HEK293 (cell line): ENCODE results near the gene TMEM138.

Source experiments
- CTCF ChIA-PET: fragments of 350-600 bp; formaldehyde crosslinking; extraction: SDS; loops from one replicate; lab custom pipeline; 2021; ENCODE audit warnings: antibody characterized with exemption; lab: Yijun Ruan, JAX
- POLR2A ChIA-PET: fragments of 300-600 bp; formaldehyde crosslinking; extraction: SDS; loops from one replicate; lab custom pipeline; 2020; ENCODE audit warnings: antibody characterized with exemption, inconsistent platforms; lab: Yijun Ruan, JAX
- H3K27ac ChIP-seq: fragments of 200-500 bp; sonication (Bioruptor generic); 2 replicates; pipeline ENCODE4 v1.5.1; 2014; ENCODE audit warnings: low read depth, low read length, control low read depth, inconsistent platforms; ENCODE audit errors: extremely low read depth
- H3K36me3 ChIP-seq, 2 experiments: fragments of 200-500 bp in 1 of 2; sonication (Bioruptor generic) in 1 of 2; 1 replicate in 1 of 2; 2 replicates in 1 of 2; pipeline ENCODE4 v1.5.1; 2014 to 2017; ENCODE audit warnings: inconsistent platforms in 2 of 2, low read length in 2 of 2; ENCODE audit not compliant: control insufficient read depth in 2 of 2, insufficient read depth in 1 of 2
- H3K4me1 ChIP-seq: fragments of 200-500 bp; sonication (Bioruptor generic); 2 replicates; pipeline ENCODE4 v1.5.1; 2014; ENCODE audit warnings: mild to moderate bottlenecking, low read length, inconsistent platforms; ENCODE audit not compliant: control insufficient read depth, insufficient read depth
- H3K4me3 ChIP-seq: 2 replicates; pipeline ENCODE4 v1.5.1; 2011; ENCODE audit warnings: low read depth, mild to moderate bottlenecking, control low read depth, low read length, moderate library complexity
- H3K9me3 ChIP-seq: fragments of 200-500 bp; sonication (Bioruptor generic); 2 replicates; pipeline ENCODE4 v1.5.1; 2014; ENCODE audit warnings: low read depth, low read length, inconsistent platforms; ENCODE audit not compliant: control insufficient read depth, insufficient read depth
- KLF8 ChIP-seq: fragments of 450-650 bp; formaldehyde crosslinking; IDR thresholded peaks from 2 replicates; pipeline ENCODE4 v1.5.1; 2016; ENCODE audit warnings: missing biosample characterization, missing genetic modification characterization
- ZNF155 ChIP-seq: fragments of 450-650 bp; formaldehyde crosslinking; IDR thresholded peaks from 2 replicates; pipeline ENCODE4 v1.5.1; 2016; ENCODE audit warnings: missing biosample characterization, missing genetic modification characterization
- ZNF175 ChIP-seq: fragments of 450-650 bp; formaldehyde crosslinking; IDR thresholded peaks from 2 replicates; pipeline ENCODE4 v1.5.1; 2016; ENCODE audit warnings: missing biosample characterization, missing genetic modification characterization
- ZNF211 ChIP-seq: fragments of 450-650 bp; formaldehyde crosslinking; IDR thresholded peaks from 2 replicates; pipeline ENCODE4 v1.5.1; 2016; ENCODE audit warnings: low read depth, missing biosample characterization, missing genetic modification characterization
- ZNF214 ChIP-seq: fragments of 450-650 bp; formaldehyde crosslinking; IDR thresholded peaks from 2 replicates; pipeline ENCODE4 v1.5.1; 2017; ENCODE audit warnings: missing biosample characterization, mild to moderate bottlenecking, missing genetic modification characterization, borderline replicate concordance
- ZNF23 ChIP-seq: fragments of 450-650 bp; formaldehyde crosslinking; IDR thresholded peaks from 2 replicates; pipeline ENCODE4 v1.5.1; 2016; ENCODE audit warnings: missing biosample characterization, missing genetic modification characterization, borderline replicate concordance
- ZNF239 ChIP-seq: fragments of 450-650 bp; formaldehyde crosslinking; IDR thresholded peaks from 2 replicates; pipeline ENCODE4 v1.5.1; 2016; ENCODE audit warnings: missing biosample characterization, missing genetic modification characterization
- ZNF324 ChIP-seq: fragments of 450-650 bp; formaldehyde crosslinking; IDR thresholded peaks from 2 replicates; pipeline ENCODE4 v1.5.1; 2016; ENCODE audit warnings: missing biosample characterization, missing genetic modification characterization
- ZNF391 ChIP-seq: fragments of 450-650 bp; formaldehyde crosslinking; IDR thresholded peaks from 2 replicates; pipeline ENCODE4 v1.5.1; 2016; ENCODE audit warnings: low read depth, missing biosample characterization, missing genetic modification characterization, borderline replicate concordance
- ZNF433 ChIP-seq: fragments of 450-650 bp; formaldehyde crosslinking; IDR thresholded peaks from 2 replicates; pipeline ENCODE4 v1.5.1; 2016; ENCODE audit warnings: missing biosample characterization, missing genetic modification characterization, low read depth
- ZNF596 ChIP-seq: fragments of 450-650 bp; IDR thresholded peaks from 2 replicates; pipeline ENCODE4 v1.5.0; 2018; ENCODE audit warnings: missing biosample characterization, mild to moderate bottlenecking, missing genetic modification characterization, moderate library complexity
- ZNF660 ChIP-seq: fragments of 450-650 bp; IDR thresholded peaks from 2 replicates; pipeline ENCODE4 v1.5.1; 2018; ENCODE audit warnings: missing biosample characterization, mild to moderate bottlenecking, missing genetic modification characterization
- ZNF785 ChIP-seq: fragments of 450-650 bp; formaldehyde crosslinking; IDR thresholded peaks from 2 replicates; pipeline ENCODE4 v1.5.1; 2016; ENCODE audit warnings: missing biosample characterization, missing genetic modification characterization
- TF ChIP-seq, protein P1 (sequence below): fragments of 450-650 bp; formaldehyde crosslinking; IDR thresholded peaks from 2 replicates; pipeline ENCODE4 v1.5.1; 2016; ENCODE audit warnings: missing biosample characterization, missing genetic modification characterization
- TF ChIP-seq, protein P2 (sequence below): fragments of 450-650 bp; formaldehyde crosslinking; IDR thresholded peaks from 2 replicates; pipeline ENCODE4 v1.5.1; 2017; ENCODE audit warnings: missing biosample characterization, missing genetic modification characterization
- TF ChIP-seq, protein P3 (sequence below): fragments of 450-650 bp; formaldehyde crosslinking; IDR thresholded peaks from 2 replicates; pipeline ENCODE4 v1.5.1; 2016; ENCODE audit warnings: missing biosample characterization, missing genetic modification characterization
- TF ChIP-seq, protein P4 (sequence below): fragments of 450-650 bp; formaldehyde crosslinking; IDR thresholded peaks from 2 replicates; pipeline ENCODE4 v1.5.1; 2016; ENCODE audit warnings: missing biosample characterization, missing genetic modification characterization
- TF ChIP-seq, protein P5 (sequence below): fragments of 450-650 bp; formaldehyde crosslinking; IDR thresholded peaks from 2 replicates; pipeline ENCODE4 v1.5.1; 2016; ENCODE audit warnings: missing biosample characterization, missing genetic modification characterization, borderline replicate concordance

Gene TMEM138

DNA sequence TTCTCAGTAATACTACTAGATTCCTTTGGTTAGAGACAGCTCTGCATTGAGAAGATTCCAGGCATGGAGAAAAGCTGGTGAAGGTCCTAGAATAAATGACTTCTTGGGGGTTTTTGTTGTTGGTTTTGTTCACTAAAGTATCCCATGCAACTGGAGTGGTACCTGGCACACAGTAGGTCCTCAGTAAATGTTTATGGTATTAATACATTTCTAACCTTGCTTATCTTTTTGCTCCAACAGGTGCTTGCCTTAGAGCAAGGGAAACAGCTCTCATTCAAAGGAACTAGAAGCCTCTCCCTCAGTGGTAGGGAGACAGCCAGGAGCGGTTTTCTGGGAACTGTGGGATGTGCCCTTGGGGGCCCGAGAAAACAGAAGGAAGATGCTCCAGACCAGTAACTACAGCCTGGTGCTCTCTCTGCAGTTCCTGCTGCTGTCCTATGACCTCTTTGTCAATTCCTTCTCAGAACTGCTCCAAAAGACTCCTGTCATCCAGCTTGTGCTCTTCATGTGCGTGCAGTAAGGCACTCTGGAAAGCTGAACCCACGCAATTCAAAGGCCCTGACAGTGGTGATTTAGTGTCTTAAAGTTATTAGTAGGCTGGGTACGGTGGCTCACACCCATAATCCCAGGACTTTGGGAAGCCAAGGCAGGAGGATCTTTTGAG is 2.0 kb downstream of the TMEM138 start (continued):
- TF ChIP-seq, protein P1, sequence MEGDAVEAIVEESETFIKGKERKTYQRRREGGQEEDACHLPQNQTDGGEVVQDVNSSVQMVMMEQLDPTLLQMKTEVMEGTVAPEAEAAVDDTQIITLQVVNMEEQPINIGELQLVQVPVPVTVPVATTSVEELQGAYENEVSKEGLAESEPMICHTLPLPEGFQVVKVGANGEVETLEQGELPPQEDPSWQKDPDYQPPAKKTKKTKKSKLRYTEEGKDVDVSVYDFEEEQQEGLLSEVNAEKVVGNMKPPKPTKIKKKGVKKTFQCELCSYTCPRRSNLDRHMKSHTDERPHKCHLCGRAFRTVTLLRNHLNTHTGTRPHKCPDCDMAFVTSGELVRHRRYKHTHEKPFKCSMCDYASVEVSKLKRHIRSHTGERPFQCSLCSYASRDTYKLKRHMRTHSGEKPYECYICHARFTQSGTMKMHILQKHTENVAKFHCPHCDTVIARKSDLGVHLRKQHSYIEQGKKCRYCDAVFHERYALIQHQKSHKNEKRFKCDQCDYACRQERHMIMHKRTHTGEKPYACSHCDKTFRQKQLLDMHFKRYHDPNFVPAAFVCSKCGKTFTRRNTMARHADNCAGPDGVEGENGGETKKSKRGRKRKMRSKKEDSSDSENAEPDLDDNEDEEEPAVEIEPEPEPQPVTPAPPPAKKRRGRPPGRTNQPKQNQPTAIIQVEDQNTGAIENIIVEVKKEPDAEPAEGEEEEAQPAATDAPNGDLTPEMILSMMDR (tag by site-specific recombination): no peak
- TF ChIP-seq, protein P2, sequence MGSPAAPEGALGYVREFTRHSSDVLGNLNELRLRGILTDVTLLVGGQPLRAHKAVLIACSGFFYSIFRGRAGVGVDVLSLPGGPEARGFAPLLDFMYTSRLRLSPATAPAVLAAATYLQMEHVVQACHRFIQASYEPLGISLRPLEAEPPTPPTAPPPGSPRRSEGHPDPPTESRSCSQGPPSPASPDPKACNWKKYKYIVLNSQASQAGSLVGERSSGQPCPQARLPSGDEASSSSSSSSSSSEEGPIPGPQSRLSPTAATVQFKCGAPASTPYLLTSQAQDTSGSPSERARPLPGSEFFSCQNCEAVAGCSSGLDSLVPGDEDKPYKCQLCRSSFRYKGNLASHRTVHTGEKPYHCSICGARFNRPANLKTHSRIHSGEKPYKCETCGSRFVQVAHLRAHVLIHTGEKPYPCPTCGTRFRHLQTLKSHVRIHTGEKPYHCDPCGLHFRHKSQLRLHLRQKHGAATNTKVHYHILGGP (tag by site-specific recombination): no peak
- TF ChIP-seq, protein P3, sequence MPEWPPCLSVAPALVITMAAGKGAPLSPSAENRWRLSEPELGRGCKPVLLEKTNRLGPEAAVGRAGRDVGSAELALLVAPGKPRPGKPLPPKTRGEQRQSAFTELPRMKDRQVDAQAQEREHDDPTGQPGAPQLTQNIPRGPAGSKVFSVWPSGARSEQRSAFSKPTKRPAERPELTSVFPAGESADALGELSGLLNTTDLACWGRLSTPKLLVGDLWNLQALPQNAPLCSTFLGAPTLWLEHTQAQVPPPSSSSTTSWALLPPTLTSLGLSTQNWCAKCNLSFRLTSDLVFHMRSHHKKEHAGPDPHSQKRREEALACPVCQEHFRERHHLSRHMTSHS (tag by site-specific recombination): no peak
- TF ChIP-seq ZNF391: no peak
- TF ChIP-seq ZNF211: no peak
- no peak for TF ChIP-seq ZNF785
- TF ChIP-seq ZNF23 (tag by site-specific recombination): no peak

DNA sequence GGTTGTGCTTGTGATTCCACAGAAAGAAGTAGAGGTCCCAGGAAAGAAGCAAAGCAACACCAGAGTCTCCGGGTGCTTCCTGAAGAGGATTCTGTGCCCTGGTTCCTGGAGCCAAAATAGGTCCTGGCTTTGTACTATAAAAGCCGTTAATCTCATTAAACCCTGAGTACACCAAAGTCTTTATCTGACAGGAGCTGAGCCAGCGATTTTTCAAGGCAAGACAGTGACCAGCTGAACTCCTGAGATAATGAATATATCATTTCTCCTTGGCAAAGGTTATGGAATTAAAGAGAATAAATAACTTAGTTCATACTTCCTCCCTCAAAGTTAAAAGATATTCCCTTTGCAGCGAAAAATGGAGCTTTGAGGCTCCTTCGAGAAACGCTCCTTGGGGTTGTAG is 5.2 kb downstream of the TMEM138 start:
- ChIA-PET POLR2A (interaction anchor here (1.8 kb wide), 1 partner anchor 25 kb away, joined by 4 read pairs; the partner anchor contains the start of gene TMEM216), CTCF (interaction anchor here (0.9 to 1.7 kb wide), 3 partner anchors 17 to 164 kb away, joined by 3 to 5 read pairs (median 4); no protein-coding TSS in a partner anchor)
- no peak overlapping the region for H3K4me3 ChIP-seq
- H3K36me3 ChIP-seq: peaks cover 14 to 72% of the 10 kb centered on the region in 2 experiments
- no peak overlapping the region for H3K27ac ChIP-seq
- TF ChIP-seq ZNF660 (tag by site-specific recombination) (no peak), ZNF596 (no peak), ZNF433 (no peak), ZNF324 (tag by site-specific recombination) (no peak), ZNF155 (no peak), KLF8 (tag by site-specific recombination) (no peak), ZNF214 (tag by site-specific recombination) (no peak), ZNF175 (tag by site-specific recombination) (no peak), ZNF239 (tag by site-specific recombination) (no peak)
- TF ChIP-seq, protein P4, sequence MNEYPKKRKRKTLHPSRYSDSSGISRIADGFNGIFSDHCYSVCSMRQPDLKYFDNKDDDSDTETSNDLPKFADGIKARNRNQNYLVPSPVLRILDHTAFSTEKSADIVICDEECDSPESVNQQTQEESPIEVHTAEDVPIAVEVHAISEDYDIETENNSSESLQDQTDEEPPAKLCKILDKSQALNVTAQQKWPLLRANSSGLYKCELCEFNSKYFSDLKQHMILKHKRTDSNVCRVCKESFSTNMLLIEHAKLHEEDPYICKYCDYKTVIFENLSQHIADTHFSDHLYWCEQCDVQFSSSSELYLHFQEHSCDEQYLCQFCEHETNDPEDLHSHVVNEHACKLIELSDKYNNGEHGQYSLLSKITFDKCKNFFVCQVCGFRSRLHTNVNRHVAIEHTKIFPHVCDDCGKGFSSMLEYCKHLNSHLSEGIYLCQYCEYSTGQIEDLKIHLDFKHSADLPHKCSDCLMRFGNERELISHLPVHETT (tag by site-specific recombination): no peak
- TF ChIP-seq, protein P5, sequence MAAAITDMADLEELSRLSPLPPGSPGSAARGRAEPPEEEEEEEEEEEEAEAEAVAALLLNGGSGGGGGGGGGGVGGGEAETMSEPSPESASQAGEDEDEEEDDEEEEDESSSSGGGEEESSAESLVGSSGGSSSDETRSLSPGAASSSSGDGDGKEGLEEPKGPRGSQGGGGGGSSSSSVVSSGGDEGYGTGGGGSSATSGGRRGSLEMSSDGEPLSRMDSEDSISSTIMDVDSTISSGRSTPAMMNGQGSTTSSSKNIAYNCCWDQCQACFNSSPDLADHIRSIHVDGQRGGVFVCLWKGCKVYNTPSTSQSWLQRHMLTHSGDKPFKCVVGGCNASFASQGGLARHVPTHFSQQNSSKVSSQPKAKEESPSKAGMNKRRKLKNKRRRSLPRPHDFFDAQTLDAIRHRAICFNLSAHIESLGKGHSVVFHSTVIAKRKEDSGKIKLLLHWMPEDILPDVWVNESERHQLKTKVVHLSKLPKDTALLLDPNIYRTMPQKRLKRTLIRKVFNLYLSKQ (tag by site-specific recombination): no peak
- H3K4me1 ChIP-seq: no peaks in the 10 kb centered on the region
- H3K9me3 ChIP-seq: no peaks in the 10 kb centered on the region
